Measurements from ENCODE around the gene MAZ.
"Not testable (repeated sequence)": the region's sequence is repeated elsewhere in the genome, so short reads cannot be mapped to it uniquely, and the experiment has no call there.

MAZ gene

DNA sequence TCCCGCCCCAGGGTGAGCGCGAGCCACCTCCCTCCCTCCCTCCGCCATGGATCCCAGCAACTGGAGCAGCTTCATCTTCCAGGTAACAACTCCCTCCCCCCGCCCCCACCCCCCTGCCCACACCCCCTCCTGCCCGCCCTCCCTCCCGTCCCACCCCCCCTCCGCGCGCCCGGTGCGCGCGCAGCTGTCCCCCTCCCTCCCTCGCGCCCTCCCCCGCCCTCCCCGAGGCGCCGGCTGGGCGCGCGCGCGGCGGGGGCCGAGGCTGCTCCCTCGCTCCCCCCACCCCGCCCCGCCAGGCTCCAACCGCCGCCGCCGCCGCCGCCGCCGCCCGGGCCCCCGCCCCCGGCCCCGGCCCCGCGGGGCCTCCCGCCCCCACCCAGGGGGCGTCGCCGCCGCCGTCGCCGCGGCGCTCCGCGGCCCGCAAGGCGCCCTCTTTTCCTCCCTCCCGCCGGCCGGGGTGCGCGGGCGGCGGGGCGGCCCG is at the start of gene MAZ:
MAZ (plus strand) TSS at position 431 of the 481 bp plus-strand sequence. CDS start 173 bp downstream, outside the sequence.
- TF ChIP-seq ZFX (IDR thresholded peaks at IDR 0.05; ENCODE audit: borderline replicate concordance) = no peak
- peak within 1 kb of the TSS; percentile 100 for H3K27ac ChIP-seq

DNA sequence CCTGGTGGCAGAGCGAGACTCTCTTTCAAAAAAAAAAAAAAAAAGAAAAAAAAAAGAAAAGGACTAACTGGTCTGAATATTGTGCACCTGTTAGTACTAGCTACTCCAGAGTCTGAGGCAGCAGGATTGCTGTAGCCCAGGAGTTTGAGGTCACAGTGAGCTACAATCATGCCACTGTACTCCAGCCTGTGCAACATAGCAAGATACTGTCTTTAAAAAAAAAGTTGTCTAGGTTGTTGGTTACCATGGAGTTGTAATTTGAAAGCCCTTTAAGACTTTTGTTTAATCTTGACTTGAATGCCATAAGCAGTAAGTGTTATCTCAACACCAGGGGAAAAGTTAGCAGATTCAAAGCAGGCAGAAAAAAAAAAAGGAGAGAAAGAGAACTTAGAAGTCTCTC is 49.7 kb upstream of the MAZ start:
- TF ChIP-seq, protein P1, sequence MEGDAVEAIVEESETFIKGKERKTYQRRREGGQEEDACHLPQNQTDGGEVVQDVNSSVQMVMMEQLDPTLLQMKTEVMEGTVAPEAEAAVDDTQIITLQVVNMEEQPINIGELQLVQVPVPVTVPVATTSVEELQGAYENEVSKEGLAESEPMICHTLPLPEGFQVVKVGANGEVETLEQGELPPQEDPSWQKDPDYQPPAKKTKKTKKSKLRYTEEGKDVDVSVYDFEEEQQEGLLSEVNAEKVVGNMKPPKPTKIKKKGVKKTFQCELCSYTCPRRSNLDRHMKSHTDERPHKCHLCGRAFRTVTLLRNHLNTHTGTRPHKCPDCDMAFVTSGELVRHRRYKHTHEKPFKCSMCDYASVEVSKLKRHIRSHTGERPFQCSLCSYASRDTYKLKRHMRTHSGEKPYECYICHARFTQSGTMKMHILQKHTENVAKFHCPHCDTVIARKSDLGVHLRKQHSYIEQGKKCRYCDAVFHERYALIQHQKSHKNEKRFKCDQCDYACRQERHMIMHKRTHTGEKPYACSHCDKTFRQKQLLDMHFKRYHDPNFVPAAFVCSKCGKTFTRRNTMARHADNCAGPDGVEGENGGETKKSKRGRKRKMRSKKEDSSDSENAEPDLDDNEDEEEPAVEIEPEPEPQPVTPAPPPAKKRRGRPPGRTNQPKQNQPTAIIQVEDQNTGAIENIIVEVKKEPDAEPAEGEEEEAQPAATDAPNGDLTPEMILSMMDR (IDR thresholded peaks at IDR 0.05) = no peak
- no peak for TF ChIP-seq ZFX (IDR thresholded peaks at IDR 0.05; ENCODE audit: borderline replicate concordance)
- H3K27ac ChIP-seq = no peak overlapping the region

- not testable (repeated sequence) for H3K27ac ChIP-seq
These were observed 49.2 kb upstream of the MAZ start for GRCh38 chr16:29757086-29757485.

DNA sequence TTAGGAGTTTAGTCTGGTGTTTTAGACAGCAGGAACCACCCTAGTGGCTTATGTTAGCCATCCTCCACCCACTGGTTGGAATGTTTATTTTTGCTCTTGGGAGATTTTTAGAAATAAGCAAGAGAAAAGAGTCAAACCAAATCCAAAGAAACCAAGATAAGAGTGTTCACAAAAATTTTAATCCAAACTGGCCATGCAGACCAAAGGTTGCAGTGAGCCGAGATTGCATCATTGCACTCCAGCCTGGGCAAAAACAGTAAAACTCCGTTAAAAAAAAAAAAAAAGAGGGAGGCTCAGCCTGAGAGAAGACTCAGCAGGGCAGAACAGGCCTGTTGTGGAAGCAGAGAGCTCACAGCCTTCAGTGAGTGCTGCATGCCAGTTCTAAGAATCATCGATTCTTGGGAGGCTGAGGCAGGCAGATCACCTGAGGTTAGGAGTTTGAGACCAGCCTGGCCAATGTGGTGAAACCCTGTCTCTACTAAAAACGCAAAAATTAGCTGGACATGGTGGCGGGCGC is 48.3 kb upstream of the MAZ start:
- no peak overlapping the region for H3K27ac ChIP-seq
- TF ChIP-seq, protein P1 (IDR thresholded peaks at IDR 0.05) = no peak
- TF ChIP-seq ZFX (IDR thresholded peaks at IDR 0.05; ENCODE audit: borderline replicate concordance) = no peak

DNA sequence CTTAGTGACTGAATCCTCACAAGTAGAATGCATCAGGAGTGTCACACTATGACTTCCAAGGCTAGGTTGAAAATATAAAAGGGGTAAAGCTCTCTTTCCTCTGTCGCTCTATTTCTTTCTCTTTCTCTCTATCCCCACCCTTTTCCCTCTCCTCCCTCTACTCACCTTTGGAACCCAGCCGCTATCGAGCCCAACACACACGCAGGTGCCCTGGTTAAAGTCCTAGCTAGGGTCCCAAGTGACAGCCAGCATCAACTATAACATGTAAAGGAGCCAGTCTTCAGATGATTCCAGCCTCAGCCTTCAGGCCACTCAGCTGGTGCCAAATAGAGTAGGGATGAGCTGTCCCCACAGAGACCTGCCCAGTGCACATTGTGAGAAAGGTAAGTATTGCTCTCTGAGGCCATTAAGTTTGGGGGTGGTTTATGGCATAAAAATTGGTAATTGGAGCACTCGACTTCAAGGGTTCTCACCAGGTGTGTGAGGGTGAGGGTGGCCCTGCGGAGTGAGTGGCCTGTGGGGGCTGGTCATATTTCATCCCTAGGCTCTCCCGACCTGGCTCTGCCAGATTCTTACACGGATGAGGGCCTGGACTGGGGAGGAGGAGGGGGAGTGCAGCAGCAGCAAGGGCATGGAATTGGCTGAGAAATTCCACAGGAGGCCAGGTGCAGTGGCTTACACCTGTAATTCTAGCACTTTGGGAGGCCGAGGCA is 45.6 kb upstream of the MAZ start:
- H3K27ac ChIP-seq = no peak overlapping the region
- TF ChIP-seq, protein P1 (IDR thresholded peaks at IDR 0.05) = no peak
- TF ChIP-seq ZFX (IDR thresholded peaks at IDR 0.05; ENCODE audit: borderline replicate concordance) = no peak

DNA sequence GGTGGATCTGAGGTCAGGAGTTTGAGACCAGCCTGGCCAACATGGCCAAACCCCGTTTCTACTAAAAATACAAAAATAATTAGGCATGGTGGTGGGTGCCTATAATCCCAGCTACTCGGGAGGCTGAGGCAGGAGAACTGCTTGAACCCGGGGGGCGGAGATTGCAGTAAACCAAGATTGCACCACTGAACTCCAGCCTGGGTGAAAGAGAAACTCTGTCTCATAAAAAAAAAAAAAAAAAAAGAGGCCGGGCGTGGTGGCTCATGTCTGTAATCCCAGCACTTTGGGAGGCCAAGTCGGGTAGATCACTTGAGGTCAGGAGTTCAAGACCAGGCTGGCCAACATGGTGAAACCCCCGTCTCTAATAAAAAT is 45.1 kb upstream of the MAZ start:
- not testable (repeated sequence) for H3K27ac ChIP-seq

DNA sequence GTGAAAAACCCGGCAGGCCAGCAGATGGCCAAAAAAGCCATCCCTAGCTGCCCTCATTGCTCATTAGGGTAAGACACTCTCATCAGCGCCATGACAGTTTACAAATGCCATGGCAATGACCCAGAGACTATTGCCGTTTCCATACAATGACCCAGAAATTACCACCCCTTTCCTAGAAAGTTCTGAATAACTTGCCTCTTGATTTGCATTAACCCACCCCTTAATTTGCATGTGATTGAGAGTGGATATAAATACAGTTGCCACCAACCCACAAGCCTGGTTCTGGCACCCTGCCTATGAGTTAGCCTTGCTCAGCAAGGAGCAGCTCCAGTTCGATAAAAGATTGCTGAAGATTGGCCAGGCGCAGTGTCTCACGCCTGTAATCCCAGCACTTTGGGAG is 44.4 kb upstream of the MAZ start:
- H3K27ac ChIP-seq = no peak overlapping the region
- TF ChIP-seq, protein P1 (IDR thresholded peaks at IDR 0.05) = no peak
- TF ChIP-seq ZFX (IDR thresholded peaks at IDR 0.05; ENCODE audit: borderline replicate concordance) = no peak

GRCh38 chr16:29763326-29763725 is 43.0 kb upstream of the MAZ start:
- TF ChIP-seq ZFX (IDR thresholded peaks at IDR 0.05; ENCODE audit: borderline replicate concordance) = no peak
- TF ChIP-seq, protein P1 (IDR thresholded peaks at IDR 0.05) = no peak
- H3K27ac ChIP-seq = no peak overlapping the region

Data from 22Rv1 (cell line).